WTC11 (cell line): Measurements from ENCODE around the gene COX19. TPM values are rescaled to one million over a fixed set of nuclear protein-coding genes. Genes with fewer than 3 reads are reported as not detected.

Experiments
- ATAC-seq: fragments of 200-7000 bp; cut with Tn5 transposase; 2 replicates; pipeline ENCODE4 v1.10.0; 2021; ENCODE audit warnings: mild to moderate bottlenecking, moderate library complexity
- CTCF ChIA-PET: fragments of 300-600 bp; sonication (Branson Sonifier 250); formaldehyde crosslinking; loops from one replicate; lab custom pipeline; 2021; ENCODE audit warnings: antibody characterized with exemption; lab: Charles Lee
- POLR2A ChIA-PET: fragments of 350-600 bp; sonication (Branson Sonifier 250); formaldehyde crosslinking; loops from one replicate; lab custom pipeline; 2021; ENCODE audit warnings: antibody characterized with exemption; lab: Charles Lee
- DNase-seq: peaks from one replicate; pipeline ENCODE4 v3.0.0; 2021; ENCODE audit warnings: low spot score
- H3K27ac Mint-ChIP-seq: 2 replicates; pipeline ENCODE4 v1.8.0; 2021; ENCODE audit warnings: mixed read lengths
- H3K27me3 Mint-ChIP-seq: 2 replicates; pipeline ENCODE4 v1.8.0; 2021; ENCODE audit warnings: low read depth, mild to moderate bottlenecking, moderate library complexity, mixed read lengths
- H3K36me3 Mint-ChIP-seq: 2 replicates; pipeline ENCODE4 v1.8.0; 2021; ENCODE audit warnings: mixed read lengths
- H3K4me1 Mint-ChIP-seq: 2 replicates; pipeline ENCODE4 v1.8.0; 2022; ENCODE audit warnings: mixed read lengths
- H3K4me3 Mint-ChIP-seq: 2 replicates; pipeline ENCODE4 v1.8.0; 2021; ENCODE audit warnings: mild to moderate bottlenecking, moderate library complexity, mixed read lengths
- H3K9me3 Mint-ChIP-seq: 2 replicates; pipeline ENCODE4 v1.8.0; 2021; ENCODE audit warnings: mixed read lengths
- ATF1 ChIP-seq: sonication (generic); formaldehyde crosslinking; IDR thresholded peaks from 2 replicates; pipeline ENCODE4 v1.8.1; 2023; ENCODE audit warnings: mild to moderate bottlenecking, moderate library complexity, missing genetic modification reagents
- ELF4 ChIP-seq: sonication (generic); formaldehyde crosslinking; IDR thresholded peaks from 2 replicates; pipeline ENCODE4 v1.8.1; 2022; ENCODE audit warnings: low read depth, mild to moderate bottlenecking, moderate library complexity, missing genetic modification reagents
- GABPB1 ChIP-seq: sonication (generic); formaldehyde crosslinking; IDR thresholded peaks from 2 replicates; pipeline ENCODE4 v1.8.1; 2023; ENCODE audit warnings: mild to moderate bottlenecking, missing genetic modification reagents
- JAZF1 ChIP-seq: fragments of 250-450 bp; sonication (Bioruptor Pico); IDR thresholded peaks from 2 replicates; pipeline ENCODE4 v1.9.0; 2021; ENCODE audit warnings: moderate library complexity, mild to moderate bottlenecking, inconsistent platforms
- MXD4 ChIP-seq: fragments of 250-450 bp; sonication (Bioruptor Pico); IDR thresholded peaks from 2 replicates; pipeline ENCODE4 v1.8.0; 2021; ENCODE audit warnings: mild to moderate bottlenecking, moderate library complexity, borderline replicate concordance
- MYBL2 ChIP-seq: sonication (generic); formaldehyde crosslinking; IDR thresholded peaks from 2 replicates; pipeline ENCODE4 v1.8.1; 2023; ENCODE audit warnings: mild to moderate bottlenecking, moderate library complexity, missing genetic modification reagents
- NR2C2 ChIP-seq: sonication (generic); formaldehyde crosslinking; IDR thresholded peaks from 2 replicates; pipeline ENCODE4 v1.8.0; 2022; ENCODE audit warnings: mild to moderate bottlenecking, missing genetic modification reagents
- OVOL2 ChIP-seq: fragments of 250-450 bp; sonication (Bioruptor Pico); IDR thresholded peaks from 2 replicates; pipeline ENCODE4 v1.9.0; 2021; ENCODE audit warnings: mild to moderate bottlenecking, borderline replicate concordance
- RELA ChIP-seq: sonication (generic); formaldehyde crosslinking; IDR thresholded peaks from 2 replicates; pipeline ENCODE4 v1.8.1; 2022; ENCODE audit warnings: missing genetic modification reagents, mild to moderate bottlenecking, borderline replicate concordance
- SMAD3 ChIP-seq: sonication (generic); formaldehyde crosslinking; IDR thresholded peaks from 2 replicates; pipeline ENCODE4 v1.8.0; 2022; ENCODE audit warnings: missing genetic modification reagents, mild to moderate bottlenecking, borderline replicate concordance
- SOX15 ChIP-seq: fragments of 250-450 bp; sonication (Bioruptor Pico); IDR thresholded peaks from 2 replicates; pipeline ENCODE4 v1.9.0; 2021; ENCODE audit warnings: mild to moderate bottlenecking
- TEAD4 ChIP-seq: sonication (generic); formaldehyde crosslinking; IDR thresholded peaks from 2 replicates; pipeline ENCODE4 v1.8.0; 2022; ENCODE audit warnings: mild to moderate bottlenecking, missing genetic modification reagents
- TP53 ChIP-seq: sonication (generic); formaldehyde crosslinking; IDR thresholded peaks from 2 replicates; pipeline ENCODE4 v1.8.1; 2023; ENCODE audit warnings: mild to moderate bottlenecking, missing genetic modification reagents
- ZNF121 ChIP-seq: sonication (generic); formaldehyde crosslinking; IDR thresholded peaks from 2 replicates; pipeline ENCODE4 v1.8.0; 2023; ENCODE audit warnings: missing genetic modification reagents
- ZNF138 ChIP-seq: sonication (generic); formaldehyde crosslinking; conservative IDR thresholded peaks from 2 replicates; pipeline ENCODE4 v1.8.1; 2022; ENCODE audit warnings: mild to moderate bottlenecking, moderate library complexity, missing genetic modification reagents
- ZNF671 ChIP-seq: fragments of 250-450 bp; sonication (Bioruptor Pico); IDR thresholded peaks from 2 replicates; pipeline ENCODE4 v1.8.0; 2021; ENCODE audit warnings: mild to moderate bottlenecking
- total RNA-seq: library from RNA; stranded (reverse); gene quantifications from 3 replicates; pipeline ENCODE4 v1.2.3, GENCODE V29; 2021
- TF ChIP-seq, protein P1 (sequence below): sonication (generic); formaldehyde crosslinking; IDR thresholded peaks from 2 replicates; pipeline ENCODE4 v1.8.1; 2023; ENCODE audit warnings: mild to moderate bottlenecking, missing genetic modification reagents
- TF ChIP-seq, protein P2 (sequence below): sonication (generic); formaldehyde crosslinking; IDR thresholded peaks from 2 replicates; pipeline ENCODE4 v1.8.1; 2023; ENCODE audit warnings: mild to moderate bottlenecking, moderate library complexity, missing genetic modification reagents
- TF ChIP-seq, protein P3 (sequence below): sonication (generic); formaldehyde crosslinking; IDR thresholded peaks from 2 replicates; pipeline ENCODE4 v1.8.1; 2023; ENCODE audit warnings: mild to moderate bottlenecking, missing genetic modification reagents
- TF ChIP-seq, protein P4 (sequence below): sonication (generic); formaldehyde crosslinking; IDR thresholded peaks from 2 replicates; pipeline ENCODE4 v1.8.1; 2022; ENCODE audit warnings: low read depth, mild to moderate bottlenecking, moderate library complexity, missing genetic modification reagents, borderline replicate concordance
- TF ChIP-seq, protein P5 (sequence below): fragments of 250-450 bp; sonication (Bioruptor Pico); IDR thresholded peaks from 2 replicates; pipeline ENCODE4 v1.8.0; 2021; ENCODE audit warnings: mild to moderate bottlenecking

The COX19 gene
- total RNA-seq, 1 experiment from 2014 or later = 13.2 TPM

DNA sequence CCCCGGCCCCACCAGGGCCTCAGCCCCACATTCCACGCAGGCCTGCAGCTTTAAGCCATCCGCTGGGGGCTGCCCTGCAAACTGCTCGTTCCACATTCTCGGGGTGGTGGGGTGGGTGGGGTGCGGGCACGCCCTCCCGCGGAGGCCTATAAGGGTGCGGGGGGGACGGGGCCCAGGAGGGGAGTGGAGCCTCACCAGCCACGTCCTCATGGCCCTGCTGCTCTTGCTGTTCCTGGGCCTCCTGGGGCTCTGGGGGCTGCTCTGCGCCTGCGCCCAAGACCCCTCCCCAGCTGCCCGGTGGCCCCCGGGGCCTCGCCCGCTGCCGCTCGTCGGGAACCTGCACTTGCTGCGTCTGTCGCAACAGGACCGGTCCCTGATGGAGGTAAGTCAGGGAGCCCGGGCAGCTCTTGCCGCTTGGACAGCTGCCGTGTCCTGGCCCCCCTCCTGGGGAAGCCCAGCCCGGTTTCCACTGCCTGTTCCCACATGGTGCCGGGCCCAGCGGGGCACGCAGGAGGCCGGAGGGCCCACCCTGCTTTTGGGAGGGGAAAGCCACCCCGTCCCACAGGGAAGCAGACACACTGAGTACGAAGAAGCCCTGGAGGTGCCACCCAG is 7.8 kb upstream of the COX19 start, which contains the start of gene CYP2W1:
Gene CYP2W1 (plus strand): TSS at position 178 of the 612 bp plus-strand sequence. CDS start 31 bp downstream, at position 209.
- CTCF ChIA-PET = interaction anchor here (0.6 to 3.1 kb wide), 4 partner anchors 10 to 194 kb away, joined by 3 to 29 read pairs (median 4); partner anchors contain the start of gene GPR146
- ATAC-seq (no peak), DNase-seq (no peak)
- Mint-ChIP-seq H3K4me3 (no peak within 1 kb of the TSS), H3K36me3 (no peaks in the 10 kb centered on the region), H3K27me3 (no peaks in the 10 kb centered on the region), H3K9me3 (no peaks in the 10 kb centered on the region), H3K27ac (no peak within 1 kb of the TSS), H3K4me1 (peaks cover 2% of the 10 kb centered on the region; the same call in 1 of the 2 replicates)
- TF ChIP-seq, protein P1, sequence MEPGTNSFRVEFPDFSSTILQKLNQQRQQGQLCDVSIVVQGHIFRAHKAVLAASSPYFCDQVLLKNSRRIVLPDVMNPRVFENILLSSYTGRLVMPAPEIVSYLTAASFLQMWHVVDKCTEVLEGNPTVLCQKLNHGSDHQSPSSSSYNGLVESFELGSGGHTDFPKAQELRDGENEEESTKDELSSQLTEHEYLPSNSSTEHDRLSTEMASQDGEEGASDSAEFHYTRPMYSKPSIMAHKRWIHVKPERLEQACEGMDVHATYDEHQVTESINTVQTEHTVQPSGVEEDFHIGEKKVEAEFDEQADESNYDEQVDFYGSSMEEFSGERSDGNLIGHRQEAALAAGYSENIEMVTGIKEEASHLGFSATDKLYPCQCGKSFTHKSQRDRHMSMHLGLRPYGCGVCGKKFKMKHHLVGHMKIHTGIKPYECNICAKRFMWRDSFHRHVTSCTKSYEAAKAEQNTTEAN = no peak
- TF ChIP-seq, protein P2, sequence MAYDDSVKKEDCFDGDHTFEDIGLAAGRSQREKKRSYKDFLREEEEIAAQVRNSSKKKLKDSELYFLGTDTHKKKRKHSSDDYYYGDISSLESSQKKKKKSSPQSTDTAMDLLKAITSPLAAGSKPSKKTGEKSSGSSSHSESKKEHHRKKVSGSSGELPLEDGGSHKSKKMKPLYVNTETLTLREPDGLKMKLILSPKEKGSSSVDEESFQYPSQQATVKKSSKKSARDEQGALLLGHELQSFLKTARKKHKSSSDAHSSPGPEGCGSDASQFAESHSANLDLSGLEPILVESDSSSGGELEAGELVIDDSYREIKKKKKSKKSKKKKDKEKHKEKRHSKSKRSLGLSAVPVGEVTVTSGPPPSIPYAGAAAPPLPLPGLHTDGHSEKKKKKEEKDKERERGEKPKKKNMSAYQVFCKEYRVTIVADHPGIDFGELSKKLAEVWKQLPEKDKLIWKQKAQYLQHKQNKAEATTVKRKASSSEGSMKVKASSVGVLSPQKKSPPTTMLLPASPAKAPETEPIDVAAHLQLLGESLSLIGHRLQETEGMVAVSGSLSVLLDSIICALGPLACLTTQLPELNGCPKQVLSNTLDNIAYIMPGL = 0 out of 2 replicates have a peak, but pooled peaks have one; percentile 36
- TF ChIP-seq GABPB1 (CRISPR knock-in tag) (peak; percentile 14; the same call in 1 of the 2 replicates), TEAD4 (CRISPR knock-in tag) (no peak)
- POLR2A ChIA-PET = no interaction called here

DNA sequence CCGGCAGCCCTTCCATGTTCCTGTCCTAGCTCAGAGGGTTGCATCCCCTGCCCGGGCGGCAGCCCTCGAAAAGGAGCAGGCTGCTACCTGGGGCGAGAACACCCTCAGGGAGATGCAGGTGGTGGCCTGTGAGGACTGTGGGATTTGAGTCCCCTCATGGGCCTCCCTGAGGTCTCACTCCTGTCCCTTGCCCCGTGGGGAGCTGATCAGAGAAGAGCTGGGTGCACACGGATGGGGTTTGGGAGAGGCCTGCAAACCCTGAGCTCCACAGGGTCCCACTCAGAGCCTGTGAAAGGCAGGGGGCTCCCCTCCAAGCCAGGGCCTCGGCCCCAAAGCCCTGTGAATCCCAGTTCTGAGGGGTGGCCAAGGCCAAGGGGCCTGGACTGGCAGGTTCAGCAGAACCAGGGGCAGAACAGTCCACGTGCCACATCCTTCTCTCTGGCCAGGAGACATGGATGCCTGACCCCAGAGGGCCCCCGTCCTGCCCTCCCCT is 7.2 kb upstream of the COX19 start:
- peaks cover 2% of the 10 kb centered on the region; the same call in 1 of the 2 replicates for H3K4me1 Mint-ChIP-seq
- no peaks in the 10 kb centered on the region for H3K9me3 Mint-ChIP-seq
- CTCF ChIA-PET = interaction anchor here (0.6 to 3.1 kb wide), 7 partner anchors 9 to 194 kb away, joined by 3 to 29 read pairs (median 4); partner anchors contain the start of gene GPR146
- TF ChIP-seq SOX15 (CRISPR knock-in tag) = no peak
- no peak for TF ChIP-seq ZNF671 (CRISPR knock-in tag)
- no peak for TF ChIP-seq OVOL2 (CRISPR knock-in tag)
- TF ChIP-seq RELA = no peak
- no peak for TF ChIP-seq MXD4 (CRISPR knock-in tag)
- no peak for TF ChIP-seq ZNF138 (CRISPR knock-in tag)
- TF ChIP-seq ZNF121 (CRISPR knock-in tag) = no peak
- no peak for TF ChIP-seq SMAD3
- TF ChIP-seq NR2C2 (CRISPR knock-in tag) = no peak
- TF ChIP-seq, protein P3, sequence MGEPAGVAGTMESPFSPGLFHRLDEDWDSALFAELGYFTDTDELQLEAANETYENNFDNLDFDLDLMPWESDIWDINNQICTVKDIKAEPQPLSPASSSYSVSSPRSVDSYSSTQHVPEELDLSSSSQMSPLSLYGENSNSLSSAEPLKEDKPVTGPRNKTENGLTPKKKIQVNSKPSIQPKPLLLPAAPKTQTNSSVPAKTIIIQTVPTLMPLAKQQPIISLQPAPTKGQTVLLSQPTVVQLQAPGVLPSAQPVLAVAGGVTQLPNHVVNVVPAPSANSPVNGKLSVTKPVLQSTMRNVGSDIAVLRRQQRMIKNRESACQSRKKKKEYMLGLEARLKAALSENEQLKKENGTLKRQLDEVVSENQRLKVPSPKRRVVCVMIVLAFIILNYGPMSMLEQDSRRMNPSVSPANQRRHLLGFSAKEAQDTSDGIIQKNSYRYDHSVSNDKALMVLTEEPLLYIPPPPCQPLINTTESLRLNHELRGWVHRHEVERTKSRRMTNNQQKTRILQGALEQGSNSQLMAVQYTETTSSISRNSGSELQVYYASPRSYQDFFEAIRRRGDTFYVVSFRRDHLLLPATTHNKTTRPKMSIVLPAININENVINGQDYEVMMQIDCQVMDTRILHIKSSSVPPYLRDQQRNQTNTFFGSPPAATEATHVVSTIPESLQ (CRISPR knock-in tag) = no peak
- no peak for TF ChIP-seq ELF4 (CRISPR knock-in tag)
- no peak for TF ChIP-seq MYBL2 (CRISPR knock-in tag)
- TF ChIP-seq, protein P4, sequence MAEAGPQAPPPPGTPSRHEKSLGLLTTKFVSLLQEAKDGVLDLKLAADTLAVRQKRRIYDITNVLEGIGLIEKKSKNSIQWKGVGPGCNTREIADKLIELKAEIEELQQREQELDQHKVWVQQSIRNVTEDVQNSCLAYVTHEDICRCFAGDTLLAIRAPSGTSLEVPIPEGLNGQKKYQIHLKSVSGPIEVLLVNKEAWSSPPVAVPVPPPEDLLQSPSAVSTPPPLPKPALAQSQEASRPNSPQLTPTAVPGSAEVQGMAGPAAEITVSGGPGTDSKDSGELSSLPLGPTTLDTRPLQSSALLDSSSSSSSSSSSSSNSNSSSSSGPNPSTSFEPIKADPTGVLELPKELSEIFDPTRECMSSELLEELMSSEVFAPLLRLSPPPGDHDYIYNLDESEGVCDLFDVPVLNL = no peak
- TF ChIP-seq, protein P5, sequence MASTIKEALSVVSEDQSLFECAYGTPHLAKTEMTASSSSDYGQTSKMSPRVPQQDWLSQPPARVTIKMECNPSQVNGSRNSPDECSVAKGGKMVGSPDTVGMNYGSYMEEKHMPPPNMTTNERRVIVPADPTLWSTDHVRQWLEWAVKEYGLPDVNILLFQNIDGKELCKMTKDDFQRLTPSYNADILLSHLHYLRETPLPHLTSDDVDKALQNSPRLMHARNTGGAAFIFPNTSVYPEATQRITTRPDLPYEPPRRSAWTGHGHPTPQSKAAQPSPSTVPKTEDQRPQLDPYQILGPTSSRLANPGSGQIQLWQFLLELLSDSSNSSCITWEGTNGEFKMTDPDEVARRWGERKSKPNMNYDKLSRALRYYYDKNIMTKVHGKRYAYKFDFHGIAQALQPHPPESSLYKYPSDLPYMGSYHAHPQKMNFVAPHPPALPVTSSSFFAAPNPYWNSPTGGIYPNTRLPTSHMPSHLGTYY (CRISPR knock-in tag) = no peak
- TF ChIP-seq ATF1 (CRISPR knock-in tag) = no peak
- TF ChIP-seq TP53 (CRISPR knock-in tag) = no peak
- TF ChIP-seq JAZF1 (CRISPR knock-in tag) = no peak
- TF ChIP-seq, all 79 proteins: peak for 0
- no peak for DNase-seq
- Mint-ChIP-seq H3K27me3 (no peaks in the 10 kb centered on the region), H3K4me3 (no peak overlapping the region), H3K36me3 (no peaks in the 10 kb centered on the region), H3K27ac (no peak overlapping the region)
- POLR2A ChIA-PET = no interaction called here
- ATAC-seq = no peak
